ENCODE data around the gene UTP11.

UTP11 gene

GRCh38 chr1:38014724-38015424 is 2.3 kb downstream of the UTP11 start:
- Histone ChIP-seq H3K4me3 (ENCODE audit: low read depth in 1 of 5, low read length in 5 of 5) (no peak overlapping the region), H3K9me3 (ENCODE audit: control insufficient read depth in 5 of 5, low read length in 5 of 5) (no peaks in the 10 kb centered on the region), H3K27ac (ENCODE audit: low read depth, low read length) (no peak overlapping the region), H3K4me1 (ENCODE audit: control insufficient read depth in 5 of 5, insufficient read depth in 5 of 5, low read length in 5 of 5) (peaks cover 3 to 41% (median 36%) of the 10 kb centered on the region in 5 donors), H3K9ac (ENCODE audit: low read length in 5 of 5) (no peak overlapping the region), H3K27me3 (ENCODE audit: control insufficient read depth in 5 of 5, insufficient read depth in 4 of 5, low read length in 5 of 5) (no peaks in the 10 kb centered on the region), H3K36me3 (ENCODE audit: control insufficient read depth in 5 of 5, insufficient read depth in 5 of 5, low read length in 5 of 5) (peaks cover 19 to 39% (median 27%) of the 10 kb centered on the region in 5 donors)

GRCh38 chr1:38015978-38016725 is 3.6 kb downstream of the UTP11 start:
- Histone ChIP-seq H3K9me3 (ENCODE audit: control insufficient read depth in 5 of 5, low read length in 5 of 5) (no peaks in the 10 kb centered on the region), H3K27ac (ENCODE audit: low read depth, low read length) (peak overlapping the region; percentile 42), H3K4me1 (ENCODE audit: control insufficient read depth in 5 of 5, insufficient read depth in 5 of 5, low read length in 5 of 5) (peaks cover 3 to 41% (median 36%) of the 10 kb centered on the region in 5 donors), H3K9ac (ENCODE audit: low read length in 5 of 5) (peak overlapping the region; percentile 12 to 71 (median 21)), H3K27me3 (ENCODE audit: control insufficient read depth in 5 of 5, insufficient read depth in 4 of 5, low read length in 5 of 5) (no peaks in the 10 kb centered on the region), H3K36me3 (ENCODE audit: control insufficient read depth in 5 of 5, insufficient read depth in 5 of 5, low read length in 5 of 5) (peaks cover 27 to 52% (median 37%) of the 10 kb centered on the region in 5 donors), H3K4me3 (ENCODE audit: low read depth in 1 of 5, low read length in 5 of 5) (peak overlapping the region in 1 of 5 donors; percentile 24)

DNA sequence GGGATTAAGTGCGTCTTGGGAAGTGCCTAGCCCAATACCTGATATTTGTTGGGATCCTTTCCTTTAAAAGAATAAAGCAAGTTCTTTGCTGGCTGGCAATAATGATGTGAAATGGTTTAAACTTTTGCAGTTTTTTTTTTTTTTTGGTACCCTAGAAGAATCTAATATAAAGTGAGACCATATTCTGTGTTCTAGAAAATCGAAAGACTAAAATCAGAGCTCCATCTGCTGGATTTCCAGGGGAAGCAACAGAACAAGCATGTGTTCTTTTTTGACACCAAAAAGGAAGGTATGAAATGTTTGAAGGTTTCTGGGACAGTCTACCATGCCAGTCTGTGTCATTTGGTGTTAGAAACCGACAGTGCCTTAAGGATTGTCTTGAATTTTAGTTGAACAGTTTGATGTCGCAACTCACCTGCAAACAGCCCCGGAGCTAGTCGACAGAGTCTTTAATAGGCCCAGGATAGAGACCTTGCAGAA is 6.4 kb downstream of the UTP11 start:
- H3K27ac ChIP-seq (ENCODE audit: low read depth, low read length) = no peak overlapping the region
- H3K36me3 ChIP-seq (ENCODE audit: control insufficient read depth in 5 of 5, insufficient read depth in 5 of 5, low read length in 5 of 5) = peaks cover 40 to 79% (median 61%) of the 10 kb centered on the region in 5 donors
- no peaks in the 10 kb centered on the region for H3K27me3 ChIP-seq (ENCODE audit: control insufficient read depth in 5 of 5, insufficient read depth in 4 of 5, low read length in 5 of 5)
- no peak overlapping the region for H3K4me3 ChIP-seq (ENCODE audit: low read depth in 1 of 5, low read length in 5 of 5)
- no peaks in the 10 kb centered on the region for H3K9me3 ChIP-seq (ENCODE audit: control insufficient read depth in 5 of 5, low read length in 5 of 5)
- H3K4me1 ChIP-seq (ENCODE audit: control insufficient read depth in 5 of 5, insufficient read depth in 5 of 5, low read length in 5 of 5) = peaks cover 0 to 24% (median 23%) of the 10 kb centered on the region in 5 donors
- no peak overlapping the region for H3K9ac ChIP-seq (ENCODE audit: low read length in 5 of 5)

DNA sequence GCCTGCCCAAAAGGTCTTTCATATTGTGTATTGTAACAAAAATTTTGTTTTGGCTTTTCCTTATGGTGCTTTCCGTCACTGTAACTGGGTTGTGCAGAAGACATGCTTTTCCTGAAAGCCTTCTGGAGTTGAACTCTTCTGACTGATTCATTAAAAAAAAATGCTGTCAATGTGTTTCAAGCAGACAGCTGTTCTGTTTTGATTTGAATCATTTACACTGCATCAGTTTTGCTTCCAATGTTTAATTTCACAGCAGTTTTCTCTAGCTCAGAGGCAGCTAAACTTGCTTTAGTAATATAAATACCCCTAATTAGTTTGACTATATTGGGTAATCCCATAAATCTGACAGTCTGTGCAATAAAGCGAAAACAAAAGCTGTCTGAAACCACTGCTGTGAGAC is 7.9 kb downstream of the UTP11 start:
- Histone ChIP-seq H3K4me3 (ENCODE audit: low read depth in 1 of 5, low read length in 5 of 5) (no peak overlapping the region), H3K9me3 (ENCODE audit: control insufficient read depth in 5 of 5, low read length in 5 of 5) (no peaks in the 10 kb centered on the region), H3K36me3 (ENCODE audit: control insufficient read depth in 5 of 5, insufficient read depth in 5 of 5, low read length in 5 of 5) (peaks cover 43 to 92% (median 72%) of the 10 kb centered on the region in 5 donors), H3K27ac (ENCODE audit: low read depth, low read length) (no peak overlapping the region), H3K9ac (ENCODE audit: low read length in 5 of 5) (no peak overlapping the region), H3K4me1 (ENCODE audit: control insufficient read depth in 5 of 5, insufficient read depth in 5 of 5, low read length in 5 of 5) (peaks cover 0 to 15% (median 13%) of the 10 kb centered on the region in 5 donors), H3K27me3 (ENCODE audit: control insufficient read depth in 5 of 5, insufficient read depth in 4 of 5, low read length in 5 of 5) (no peaks in the 10 kb centered on the region)

GRCh38 chr1:38021969-38022368 is 9.4 kb downstream of the UTP11 start:
- Histone ChIP-seq H3K27me3 (ENCODE audit: control insufficient read depth in 5 of 5, insufficient read depth in 4 of 5, low read length in 5 of 5) (no peaks in the 10 kb centered on the region), H3K36me3 (ENCODE audit: control insufficient read depth in 5 of 5, insufficient read depth in 5 of 5, low read length in 5 of 5) (peaks cover 37 to 91% (median 80%) of the 10 kb centered on the region in 5 donors), H3K9ac (ENCODE audit: low read length in 5 of 5) (no peak overlapping the region), H3K4me3 (ENCODE audit: low read depth in 1 of 5, low read length in 5 of 5) (no peak overlapping the region), H3K27ac (ENCODE audit: low read depth, low read length) (no peak overlapping the region), H3K9me3 (ENCODE audit: control insufficient read depth in 5 of 5, low read length in 5 of 5) (no peaks in the 10 kb centered on the region), H3K4me1 (ENCODE audit: control insufficient read depth in 5 of 5, insufficient read depth in 5 of 5, low read length in 5 of 5) (peaks cover 0 to 5% (median 0%) of the 10 kb centered on the region in 5 donors)

DNA sequence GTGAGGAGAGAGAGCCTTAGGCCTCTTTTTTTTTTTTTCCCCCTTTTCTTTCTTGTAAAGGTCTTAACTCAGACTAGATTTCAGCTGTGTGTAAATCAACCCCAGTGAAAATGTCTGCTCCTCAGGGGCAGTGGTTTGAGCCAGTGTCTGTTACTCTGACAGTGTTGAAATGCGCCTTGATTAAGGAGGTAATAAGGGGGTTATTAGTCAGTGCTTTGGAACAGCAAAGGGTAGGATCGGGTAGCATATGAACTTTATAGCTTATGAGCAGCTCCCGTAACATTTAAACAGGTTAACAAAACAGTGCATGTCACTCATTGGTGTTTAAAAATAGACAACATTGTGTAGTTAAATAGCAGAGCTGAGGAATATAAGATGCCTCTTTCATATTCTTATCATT is 10.3 kb downstream of the UTP11 start:
- no peak overlapping the region for H3K4me3 ChIP-seq (ENCODE audit: low read depth in 1 of 5, low read length in 5 of 5)
- H3K27me3 ChIP-seq (ENCODE audit: control insufficient read depth in 5 of 5, insufficient read depth in 4 of 5, low read length in 5 of 5) = no peaks in the 10 kb centered on the region
- H3K27ac ChIP-seq (ENCODE audit: low read depth, low read length) = no peak overlapping the region
- peaks cover 33 to 82% (median 72%) of the 10 kb centered on the region in 5 donors for H3K36me3 ChIP-seq (ENCODE audit: control insufficient read depth in 5 of 5, insufficient read depth in 5 of 5, low read length in 5 of 5)
- no peaks in the 10 kb centered on the region for H3K9me3 ChIP-seq (ENCODE audit: control insufficient read depth in 5 of 5, low read length in 5 of 5)
- no peak overlapping the region for H3K9ac ChIP-seq (ENCODE audit: low read length in 5 of 5)
- H3K4me1 ChIP-seq (ENCODE audit: control insufficient read depth in 5 of 5, insufficient read depth in 5 of 5, low read length in 5 of 5) = peaks cover 0 to 5% (median 0%) of the 10 kb centered on the region in 5 donors

- Histone ChIP-seq H3K27me3 (ENCODE audit: control insufficient read depth in 5 of 5, insufficient read depth in 4 of 5, low read length in 5 of 5) (peaks cover 0 to 11% (median 3%) of the 10 kb centered on the region in 5 donors), H3K27ac (ENCODE audit: low read depth, low read length) (no peak overlapping the region), H3K4me1 (ENCODE audit: control insufficient read depth in 5 of 5, insufficient read depth in 5 of 5, low read length in 5 of 5) (peaks cover 6 to 23% (median 16%) of the 10 kb centered on the region in 5 donors), H3K36me3 (ENCODE audit: control insufficient read depth in 5 of 5, insufficient read depth in 5 of 5, low read length in 5 of 5) (peaks cover 23 to 58% (median 51%) of the 10 kb centered on the region in 5 donors), H3K9me3 (ENCODE audit: control insufficient read depth in 5 of 5, low read length in 5 of 5) (no peaks in the 10 kb centered on the region), H3K9ac (ENCODE audit: low read length in 5 of 5) (no peak overlapping the region), H3K4me3 (ENCODE audit: low read depth in 1 of 5, low read length in 5 of 5) (no peak overlapping the region)
Measured at GRCh38 chr1:38025233-38025632, 12.7 kb downstream of the UTP11 start.

GRCh38 chr1:38025664-38026063 is 13.1 kb downstream of the UTP11 start:
- Histone ChIP-seq H3K4me1 (ENCODE audit: control insufficient read depth in 5 of 5, insufficient read depth in 5 of 5, low read length in 5 of 5) (peaks cover 7 to 27% (median 19%) of the 10 kb centered on the region in 5 donors), H3K27me3 (ENCODE audit: control insufficient read depth in 5 of 5, insufficient read depth in 4 of 5, low read length in 5 of 5) (peaks cover 0 to 11% (median 3%) of the 10 kb centered on the region in 5 donors), H3K9me3 (ENCODE audit: control insufficient read depth in 5 of 5, low read length in 5 of 5) (no peaks in the 10 kb centered on the region), H3K9ac (ENCODE audit: low read length in 5 of 5) (no peak overlapping the region), H3K27ac (ENCODE audit: low read depth, low read length) (no peak overlapping the region), H3K4me3 (ENCODE audit: low read depth in 1 of 5, low read length in 5 of 5) (no peak overlapping the region), H3K36me3 (ENCODE audit: control insufficient read depth in 5 of 5, insufficient read depth in 5 of 5, low read length in 5 of 5) (peaks cover 19 to 54% (median 47%) of the 10 kb centered on the region in 5 donors)

DNA sequence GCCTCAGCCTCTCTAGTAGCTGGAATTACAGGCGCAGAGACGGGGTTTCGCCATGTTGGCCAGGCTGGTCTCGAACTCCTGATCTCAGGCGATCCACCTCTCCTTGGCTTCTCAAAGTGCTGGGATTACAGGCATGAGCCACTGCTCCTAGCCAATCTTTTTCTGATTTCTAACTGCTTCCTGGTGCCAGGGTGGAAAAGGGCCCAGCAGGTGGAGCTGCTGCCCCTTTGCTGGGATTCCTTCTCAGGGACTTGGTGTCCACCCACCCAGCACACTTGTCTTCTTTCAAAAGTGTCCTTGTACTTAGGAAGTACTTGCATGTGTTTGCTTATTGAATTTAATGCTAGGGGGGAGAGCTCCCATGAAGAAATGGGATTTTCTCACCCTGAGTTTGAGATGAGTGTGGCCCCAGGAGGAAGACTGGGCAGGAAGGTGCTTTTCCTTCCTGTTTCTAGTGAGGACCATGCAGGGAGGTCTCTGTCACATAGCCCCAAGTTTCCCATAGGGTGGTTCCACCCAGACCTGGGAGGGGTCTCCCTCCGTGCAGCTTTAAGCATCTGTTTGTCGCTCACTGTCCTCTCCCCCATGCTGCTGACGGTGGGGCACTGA is 14.2 kb downstream of the UTP11 start:
- no peak overlapping the region for H3K9ac ChIP-seq (ENCODE audit: low read length in 5 of 5)
- H3K9me3 ChIP-seq (ENCODE audit: control insufficient read depth in 5 of 5, low read length in 5 of 5) = no peaks in the 10 kb centered on the region
- no peak overlapping the region for H3K4me3 ChIP-seq (ENCODE audit: low read depth in 1 of 5, low read length in 5 of 5)
- H3K36me3 ChIP-seq (ENCODE audit: control insufficient read depth in 5 of 5, insufficient read depth in 5 of 5, low read length in 5 of 5) = peaks cover 19 to 44% (median 42%) of the 10 kb centered on the region in 5 donors
- H3K4me1 ChIP-seq (ENCODE audit: control insufficient read depth in 5 of 5, insufficient read depth in 5 of 5, low read length in 5 of 5) = peaks cover 7 to 31% (median 24%) of the 10 kb centered on the region in 5 donors
- H3K27ac ChIP-seq (ENCODE audit: low read depth, low read length) = no peak overlapping the region
- peaks cover 0 to 11% (median 4%) of the 10 kb centered on the region in 5 donors for H3K27me3 ChIP-seq (ENCODE audit: control insufficient read depth in 5 of 5, insufficient read depth in 4 of 5, low read length in 5 of 5)

Data from subcutaneous abdominal adipose tissue (tissue), 5 donors.